Fibroblast of lung (primary cell): ENCODE data around the gene HHLA2.

Experiments used
- EZH2 ChIP-seq: IDR thresholded peaks from 2 replicates; pipeline ENCODE4 v1.5.1; 2012; ENCODE audit warnings: low read length, control low read depth, mild to moderate bottlenecking; ENCODE audit errors: missing control alignments
- TF ChIP-seq, protein P1 (sequence below), 2 donors: IDR thresholded peaks in 1 of 2; conservative IDR thresholded peaks in 1 of 2; 1 replicate in 1 of 2; 2 replicates in 1 of 2; pipeline ENCODE4 v1.5.1; 2011 to 2012; ENCODE audit warnings: low read length in 2 of 2, control low read depth in 1 of 2, inconsistent platforms in 1 of 2, low read depth in 1 of 2, mild to moderate bottlenecking in 1 of 2

DNA sequence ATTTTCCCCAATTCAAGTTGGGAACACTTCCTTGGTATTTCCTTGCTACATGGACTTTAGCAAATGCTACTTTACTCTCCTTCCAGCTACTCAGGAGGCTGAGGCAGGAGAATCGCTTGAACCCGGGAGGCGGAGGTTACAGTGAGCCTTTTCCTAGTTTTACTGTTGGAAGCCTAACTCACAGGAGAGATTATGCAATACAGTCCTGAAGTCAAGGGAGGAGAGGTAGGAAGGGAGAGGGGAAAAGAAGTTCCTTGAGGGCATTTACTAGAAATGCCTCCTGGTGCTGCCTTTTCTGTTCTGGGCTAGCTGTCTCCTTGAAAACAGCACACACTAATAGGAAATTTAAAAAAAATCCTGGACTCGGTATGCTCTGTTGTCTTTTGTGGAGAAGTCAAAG is 6.2 kb downstream of the HHLA2 start:
- TF ChIP-seq, protein P1, sequence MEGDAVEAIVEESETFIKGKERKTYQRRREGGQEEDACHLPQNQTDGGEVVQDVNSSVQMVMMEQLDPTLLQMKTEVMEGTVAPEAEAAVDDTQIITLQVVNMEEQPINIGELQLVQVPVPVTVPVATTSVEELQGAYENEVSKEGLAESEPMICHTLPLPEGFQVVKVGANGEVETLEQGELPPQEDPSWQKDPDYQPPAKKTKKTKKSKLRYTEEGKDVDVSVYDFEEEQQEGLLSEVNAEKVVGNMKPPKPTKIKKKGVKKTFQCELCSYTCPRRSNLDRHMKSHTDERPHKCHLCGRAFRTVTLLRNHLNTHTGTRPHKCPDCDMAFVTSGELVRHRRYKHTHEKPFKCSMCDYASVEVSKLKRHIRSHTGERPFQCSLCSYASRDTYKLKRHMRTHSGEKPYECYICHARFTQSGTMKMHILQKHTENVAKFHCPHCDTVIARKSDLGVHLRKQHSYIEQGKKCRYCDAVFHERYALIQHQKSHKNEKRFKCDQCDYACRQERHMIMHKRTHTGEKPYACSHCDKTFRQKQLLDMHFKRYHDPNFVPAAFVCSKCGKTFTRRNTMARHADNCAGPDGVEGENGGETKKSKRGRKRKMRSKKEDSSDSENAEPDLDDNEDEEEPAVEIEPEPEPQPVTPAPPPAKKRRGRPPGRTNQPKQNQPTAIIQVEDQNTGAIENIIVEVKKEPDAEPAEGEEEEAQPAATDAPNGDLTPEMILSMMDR (conservative IDR thresholded peaks at IDR 0.05 in 1 of 2, IDR thresholded peaks at IDR 0.05 in 1 of 2; ENCODE audit: low read depth in 1 of 2, low read length in 2 of 2): no peak
- TF ChIP-seq EZH2: no peak
